Measurements from ENCODE around the gene DACT3. TPM values are rescaled to one million over a fixed set of nuclear protein-coding genes. Genes with fewer than 3 reads are reported as not detected.

DACT3 gene
- polyA plus RNA-seq, 1 experiment: 7.1 TPM

DNA sequence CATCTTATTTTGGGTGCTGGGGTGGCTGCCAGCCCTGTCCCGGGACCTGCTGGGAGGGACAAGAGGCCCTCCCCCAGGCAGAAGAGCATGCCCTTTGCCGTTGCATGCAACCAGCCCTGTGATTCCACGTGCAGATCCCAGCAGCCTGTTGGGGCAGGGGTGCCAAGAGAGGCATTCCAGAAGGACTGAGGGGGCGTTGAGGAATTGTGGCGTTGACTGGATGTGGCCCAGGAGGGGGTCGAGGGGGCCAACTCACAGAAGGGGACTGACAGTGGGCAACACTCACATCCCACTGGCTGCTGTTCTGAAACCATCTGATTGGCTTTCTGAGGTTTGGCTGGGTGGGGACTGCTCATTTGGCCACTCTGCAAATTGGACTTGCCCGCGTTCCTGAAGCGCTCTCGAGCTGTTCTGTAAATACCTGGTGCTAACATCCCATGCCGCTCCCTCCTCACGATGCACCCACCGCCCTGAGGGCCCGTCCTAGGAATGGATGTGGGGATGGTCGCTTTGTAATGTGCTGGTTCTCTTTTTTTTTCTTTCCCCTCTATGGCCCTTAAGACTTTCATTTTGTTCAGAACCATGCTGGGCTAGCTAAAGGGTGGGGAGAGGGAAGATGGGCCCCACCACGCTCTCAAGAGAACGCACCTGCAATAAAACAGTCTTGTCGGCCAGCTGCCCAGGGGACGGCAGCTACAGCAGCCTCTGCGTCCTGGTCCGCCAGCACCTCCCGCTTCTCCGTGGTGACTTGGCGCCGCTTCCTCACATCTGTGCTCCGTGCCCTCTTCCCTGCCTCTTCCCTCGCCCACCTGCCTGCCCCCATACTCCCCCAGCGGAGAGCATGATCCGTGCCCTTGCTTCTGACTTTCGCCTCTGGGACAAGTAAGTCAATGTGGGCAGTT is 51.2 kb downstream of the DACT3 start:
- TF ChIP-seq, protein P1, sequence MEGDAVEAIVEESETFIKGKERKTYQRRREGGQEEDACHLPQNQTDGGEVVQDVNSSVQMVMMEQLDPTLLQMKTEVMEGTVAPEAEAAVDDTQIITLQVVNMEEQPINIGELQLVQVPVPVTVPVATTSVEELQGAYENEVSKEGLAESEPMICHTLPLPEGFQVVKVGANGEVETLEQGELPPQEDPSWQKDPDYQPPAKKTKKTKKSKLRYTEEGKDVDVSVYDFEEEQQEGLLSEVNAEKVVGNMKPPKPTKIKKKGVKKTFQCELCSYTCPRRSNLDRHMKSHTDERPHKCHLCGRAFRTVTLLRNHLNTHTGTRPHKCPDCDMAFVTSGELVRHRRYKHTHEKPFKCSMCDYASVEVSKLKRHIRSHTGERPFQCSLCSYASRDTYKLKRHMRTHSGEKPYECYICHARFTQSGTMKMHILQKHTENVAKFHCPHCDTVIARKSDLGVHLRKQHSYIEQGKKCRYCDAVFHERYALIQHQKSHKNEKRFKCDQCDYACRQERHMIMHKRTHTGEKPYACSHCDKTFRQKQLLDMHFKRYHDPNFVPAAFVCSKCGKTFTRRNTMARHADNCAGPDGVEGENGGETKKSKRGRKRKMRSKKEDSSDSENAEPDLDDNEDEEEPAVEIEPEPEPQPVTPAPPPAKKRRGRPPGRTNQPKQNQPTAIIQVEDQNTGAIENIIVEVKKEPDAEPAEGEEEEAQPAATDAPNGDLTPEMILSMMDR (IDR thresholded peaks at IDR 0.05; ENCODE audit: insufficient read depth, low read depth, low read length): no peak
- H3K27me3 ChIP-seq (ENCODE audit: control insufficient read depth, insufficient read depth, low read length): no peaks in the 10 kb centered on the region
- ChIA-PET POLR2A (no interaction called here), CTCF (interaction anchor here (22.7 kb wide), 1 partner anchor 51 kb away, joined by 347 read pairs; the partner anchor contains the start of gene DACT3)
- no peak overlapping the region for H3K4me3 ChIP-seq (ENCODE audit: low read depth, low read length)
- DNase-seq (ENCODE audit: low read depth): no peak
- peaks cover 44% of the 10 kb centered on the region for H3K36me3 ChIP-seq (ENCODE audit: control insufficient read depth, insufficient read depth, low read length)

DNA sequence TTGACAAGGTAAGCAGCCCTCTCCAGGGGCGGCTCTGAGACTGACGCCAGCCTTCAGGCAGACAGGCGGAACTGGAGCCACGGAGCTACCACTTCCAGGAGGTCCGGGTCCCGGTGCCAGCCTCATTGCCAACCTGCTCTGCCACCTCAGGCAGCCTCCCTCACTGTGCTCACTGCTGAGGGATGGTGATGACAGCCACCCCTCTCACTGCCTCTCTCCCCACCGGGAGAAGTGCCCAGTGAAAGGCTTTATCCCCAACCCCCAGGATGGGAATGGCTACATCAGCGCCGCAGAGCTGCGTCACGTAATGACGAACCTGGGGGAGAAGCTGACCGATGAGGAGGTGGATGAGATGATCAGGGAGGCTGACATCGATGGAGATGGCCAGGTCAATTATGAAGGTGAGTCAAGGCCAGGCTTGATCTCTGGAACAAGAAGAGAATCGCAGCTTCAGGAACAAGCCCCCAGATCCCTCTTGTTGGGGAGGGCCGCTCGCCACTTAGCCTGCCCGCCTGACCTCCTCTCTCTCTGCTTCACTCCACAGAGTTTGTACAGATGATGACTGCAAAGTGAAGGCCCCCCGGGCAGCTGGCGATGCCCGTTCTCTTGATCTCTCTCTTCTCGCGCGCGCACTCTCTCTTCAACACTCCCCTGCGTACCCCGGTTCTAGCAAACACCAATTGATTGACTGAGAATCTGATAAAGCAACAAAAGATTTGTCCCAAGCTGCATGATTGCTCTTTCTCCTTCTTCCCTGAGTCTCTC is 52.2 kb downstream of the DACT3 start:
- DNase-seq (ENCODE audit: low read depth): no peak
- Histone ChIP-seq H3K4me3 (ENCODE audit: low read depth, low read length) (no peak overlapping the region), H3K36me3 (ENCODE audit: control insufficient read depth, insufficient read depth, low read length) (peaks cover 44% of the 10 kb centered on the region), H3K27me3 (ENCODE audit: control insufficient read depth, insufficient read depth, low read length) (no peaks in the 10 kb centered on the region)
- TF ChIP-seq, protein P1 (IDR thresholded peaks at IDR 0.05; ENCODE audit: insufficient read depth, low read depth, low read length): no peak
- ChIA-PET CTCF (interaction anchor here (22.7 kb wide), 1 partner anchor 52 kb away, joined by 347 read pairs; the partner anchor contains the start of gene DACT3), POLR2A (no interaction called here)

DNA sequence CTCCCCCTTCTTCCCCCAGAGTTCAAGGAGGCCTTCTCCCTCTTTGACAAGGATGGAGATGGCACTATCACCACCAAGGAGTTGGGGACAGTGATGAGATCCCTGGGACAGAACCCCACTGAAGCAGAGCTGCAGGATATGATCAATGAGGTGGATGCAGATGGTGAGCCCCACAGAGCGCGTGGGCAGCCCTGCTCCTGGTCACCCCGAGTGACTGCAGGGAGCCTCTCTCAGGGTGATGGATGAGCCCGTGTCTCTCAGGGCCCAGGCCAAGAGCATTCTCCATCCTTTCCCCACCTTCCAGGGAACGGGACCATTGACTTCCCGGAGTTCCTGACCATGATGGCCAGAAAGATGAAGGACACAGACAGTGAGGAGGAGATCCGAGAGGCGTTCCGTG is 52.8 kb downstream of the DACT3 start:
- H3K36me3 ChIP-seq (ENCODE audit: control insufficient read depth, insufficient read depth, low read length): peaks cover 44% of the 10 kb centered on the region
- TF ChIP-seq, protein P1 (IDR thresholded peaks at IDR 0.05; ENCODE audit: insufficient read depth, low read depth, low read length): no peak
- CTCF ChIA-PET: interaction anchor here (22.7 kb wide), 1 partner anchor 52 kb away, joined by 347 read pairs; the partner anchor contains the start of gene DACT3
- H3K4me3 ChIP-seq (ENCODE audit: low read depth, low read length): no peak overlapping the region
- POLR2A ChIA-PET: no interaction called here
- no peaks in the 10 kb centered on the region for H3K27me3 ChIP-seq (ENCODE audit: control insufficient read depth, insufficient read depth, low read length)
- DNase-seq (ENCODE audit: low read depth): no peak

DNA sequence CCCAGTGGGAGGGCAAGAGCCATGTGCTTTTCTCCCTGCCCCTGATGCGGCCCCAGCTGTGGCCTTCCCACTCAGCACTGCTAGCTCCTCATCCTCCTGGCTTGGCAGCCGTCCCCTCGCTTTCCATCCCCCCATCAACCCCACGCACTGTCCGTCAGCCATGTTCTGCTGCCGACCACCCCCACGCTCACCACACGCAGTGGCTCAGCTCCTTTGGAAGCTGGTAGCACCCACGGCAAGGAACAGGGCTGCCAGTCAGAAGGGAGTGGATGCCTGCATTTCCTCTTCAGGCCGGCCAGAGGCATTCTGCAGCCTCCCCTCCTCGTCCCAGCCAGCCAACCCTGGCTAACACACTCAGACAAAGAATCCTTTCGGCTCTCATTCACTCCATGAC is 53.5 kb downstream of the DACT3 start:
- TF ChIP-seq, protein P1 (IDR thresholded peaks at IDR 0.05; ENCODE audit: insufficient read depth, low read depth, low read length): no peak
- POLR2A ChIA-PET: interaction anchor here (0.6 kb wide), 1 partner anchor 54 kb away, joined by 3 read pairs; the partner anchor contains the start of gene DACT3
- no peak for DNase-seq (ENCODE audit: low read depth)
- Histone ChIP-seq H3K27me3 (ENCODE audit: control insufficient read depth, insufficient read depth, low read length) (no peaks in the 10 kb centered on the region), H3K4me3 (ENCODE audit: low read depth, low read length) (no peak overlapping the region), H3K36me3 (ENCODE audit: control insufficient read depth, insufficient read depth, low read length) (peaks cover 44% of the 10 kb centered on the region)
- CTCF ChIA-PET: interaction anchor here (2.0 to 22.7 kb wide), 2 partner anchors 9 to 53 kb away, joined by 10 to 347 read pairs; partner anchors contain the start of gene DACT3
